H1 (cell line): ENCODE measurements around the gene NLN. TPM values are rescaled to one million over a fixed set of nuclear protein-coding genes. Genes with fewer than 3 reads are reported as not detected.

ENCODE experiments used
- CBX8 ChIP-seq: fragments of 300-800, 300-1000 bp; sonication (generic); IDR thresholded peaks from 2 replicates; pipeline ENCODE4 v1.7.1; 2016; ENCODE audit warnings: low read depth, low read length, borderline replicate concordance
- CHD7 ChIP-seq: fragments of 300-600 bp; sonication (generic); IDR thresholded peaks from 2 replicates; pipeline ENCODE4 v1.7.1; 2012; ENCODE audit warnings: low read length, moderate library complexity, mild to moderate bottlenecking, inconsistent platforms; ENCODE audit not compliant: insufficient replicate concordance
- EP300 ChIP-seq, 2 experiments: IDR thresholded peaks; 1 replicate in 1 of 2; 2 replicates in 1 of 2; pipeline ENCODE4 v1.6.1; 2011 to 2012; ENCODE audit warnings: low read depth in 2 of 2, low read length in 2 of 2, mild to moderate bottlenecking in 2 of 2, borderline replicate concordance in 1 of 2, inconsistent platforms in 1 of 2, moderate library complexity in 1 of 2
- GABPA ChIP-seq: IDR thresholded peaks from 2 replicates; pipeline ENCODE4 v1.6.1; 2011; ENCODE audit warnings: mild to moderate bottlenecking, low read length, moderate library complexity, borderline replicate concordance; ENCODE audit not compliant: insufficient read depth
- HDAC2 ChIP-seq, 2 experiments: fragments of 300-600 bp in 1 of 2; sonication (generic) in 1 of 2; IDR thresholded peaks; 2 replicates each; pipeline ENCODE4 v1.6.1; 2011 to 2012; ENCODE audit warnings: low read depth in 2 of 2, low read length in 2 of 2, mild to moderate bottlenecking in 2 of 2, moderate library complexity in 2 of 2, borderline replicate concordance in 1 of 2, inconsistent platforms in 1 of 2
- KDM1A ChIP-seq: fragments of 200-600, 300-600 bp; sonication (generic); IDR thresholded peaks from 2 replicates; pipeline ENCODE4 v1.7.1; 2016; ENCODE audit warnings: mild to moderate bottlenecking, low read length, borderline replicate concordance
- KDM5A ChIP-seq: fragments of 200-600 bp; IDR thresholded peaks from 2 replicates; pipeline ENCODE4 v1.7.1; 2012; ENCODE audit warnings: mild to moderate bottlenecking, low read length, inconsistent platforms, mixed read lengths
- MAX ChIP-seq: IDR thresholded peaks from 2 replicates; pipeline ENCODE4 v1.6.1; 2012; ENCODE audit warnings: inconsistent platforms
- POU5F1 ChIP-seq: IDR thresholded peaks from 2 replicates; pipeline ENCODE4 v1.6.1; 2011; ENCODE audit warnings: low read depth, mild to moderate bottlenecking, low read length, moderate library complexity
- SAP30 ChIP-seq: fragments of 300-600 bp; sonication (generic); IDR thresholded peaks from 2 replicates; pipeline ENCODE4 v1.7.1; 2012; ENCODE audit warnings: low read length, moderate library complexity, mild to moderate bottlenecking, inconsistent platforms; ENCODE audit not compliant: insufficient read depth, insufficient replicate concordance
- polyA plus RNA-seq, 7 experiments: library from polyadenylated mRNA; depleted of rRNA in 3 of 7; stranded (reverse) in 5 of 7; unstranded in 2 of 7; fragments of >200 nt in 5 of 7; fragments of 200-250 nt in 2 of 7; gene quantifications; 1 replicate in 5 of 7; 2 replicates in 1 of 7; 4 replicates in 1 of 7; pipeline versions ENCODE4 v1.2.1 to v1.2.3, GENCODE V29; 2011 to 2013; ENCODE audit warnings: missing spikeins in 2 of 7, mixed read lengths in 2 of 7
- total RNA-seq: library from RNA; stranded (reverse); fragmentation: NEBNext Ultra II Directional; extraction: Animal tissue kit (Norgen Biotek cat#: 25700); gene quantifications from 2 replicates; pipeline ENCODE4 v1.2.1, GENCODE V29; 2021

The NLN gene
- total and polyA plus RNA-seq, 2 of the 8 experiments (the other 6 are each of a cell fraction or from before 2014, with no cell fraction given): 46.7 to 192 TPM

GRCh38 chr5:65801352-65801783, 79.4 kb downstream of the NLN start (continued):
- no peak for TF ChIP-seq CHD7
- no peak for TF ChIP-seq EP300 (IDR thresholded peaks at IDR 0.05; ENCODE audit: borderline replicate concordance in 1 of 2, low read depth in 2 of 2, low read length in 2 of 2)
- no peak for TF ChIP-seq MAX
- no peak for TF ChIP-seq KDM5A
- no peak for TF ChIP-seq SAP30
- no peak for TF ChIP-seq CBX8
- no peak for TF ChIP-seq GABPA
- no peak for TF ChIP-seq KDM1A
- TF ChIP-seq POU5F1: no peak
- TF ChIP-seq HDAC2 (IDR thresholded peaks at IDR 0.05; ENCODE audit: borderline replicate concordance in 1 of 2, low read depth in 2 of 2, low read length in 2 of 2): no peak
